NCI-H1417 (cell line): ENCODE measurements around the gene CANX.
"Not testable (repeated sequence)": the region's sequence is repeated elsewhere in the genome, so short reads cannot be mapped to it uniquely, and the experiment has no call there.

Experiments used
- DNase-seq, 3 experiments: peaks; one replicate each; lab custom pipeline; 2025; lab: John Stamatoyannopoulos, UW

The CANX gene

GRCh38 chr5:179698935-179699615 lies at the start of gene CANX:
CANX (plus strand) TSS chr5:179698967; CDS start chr5:179705682, 6,715 bp downstream.
- peak in 2 of 3 experiments; percentile 54 to 79 for DNase-seq

GRCh38 chr5:179649166-179649703 lies 49.5 kb upstream of the CANX start:
- not testable (repeated sequence) for DNase-seq

- DNase-seq, result not testable (repeated sequence)
Observed at GRCh38 chr5:179650245-179650644, 48.5 kb upstream of the CANX start.

GRCh38 chr5:179653135-179653534 lies 45.6 kb upstream of the CANX start:
- DNase-seq, result not testable (repeated sequence)

GRCh38 chr5:179657302-179658178 lies 41.2 kb upstream of the CANX start:
- not testable (repeated sequence) for DNase-seq

GRCh38 chr5:179658179-179658856 lies 40.4 kb upstream of the CANX start:
- DNase-seq, result peak in 2 of 3 experiments; percentile 21 to 52

- DNase-seq, result not testable (repeated sequence)
Observed at GRCh38 chr5:179661647-179662046, 37.1 kb upstream of the CANX start.

GRCh38 chr5:179668391-179668790 lies 30.4 kb upstream of the CANX start:
- peak in 1 of 3 experiments; percentile 42 for DNase-seq

GRCh38 chr5:179678223-179679013 lies 20.3 kb upstream of the CANX start:
- DNase-seq, result peak; percentile 89 to 96 (median 94)

- peak; percentile 22 to 95 (median 88) for DNase-seq
Observed at GRCh38 chr5:179679014-179679674, 19.6 kb upstream of the CANX start.

- DNase-seq, result no peak
Observed at GRCh38 chr5:179680014-179680779, 18.6 kb upstream of the CANX start.

GRCh38 chr5:179680780-179681401 lies 17.9 kb upstream of the CANX start, which contains the start of gene CBY3:
CBY3 (minus strand) TSS chr5:179681034; CDS start chr5:179680918, 116 bp downstream.
- DNase-seq, result no peak

- not testable (repeated sequence) for DNase-seq
Observed at GRCh38 chr5:179689212-179689611, 9.6 kb upstream of the CANX start.

GRCh38 chr5:179694561-179694960 lies 4.2 kb upstream of the CANX start:
- no peak for DNase-seq

- no peak for DNase-seq
Observed at GRCh38 chr5:179696603-179697002, 2.2 kb upstream of the CANX start.

GRCh38 chr5:179697108-179697507 lies 1.7 kb upstream of the CANX start:
- no peak for DNase-seq

GRCh38 chr5:179697543-179697942 lies 1.2 kb upstream of the CANX start:
- DNase-seq, result not testable (repeated sequence)

GRCh38 chr5:179697993-179698934 lies 503 bp upstream of the CANX start:
- peak; percentile 96 to 98 (median 98) for DNase-seq
